ENCODE measurements around the gene IFT122. TPM values are rescaled to one million over a fixed set of nuclear protein-coding genes. Genes with fewer than 3 reads are reported as not detected.
"Not testable (repeated sequence)": the region's sequence is repeated elsewhere in the genome, so short reads cannot be mapped to it uniquely, and the experiment has no call there.

Gene IFT122
- total and polyA plus RNA-seq, 2 donors from 2014 or later: 18.4 to 59.2 TPM

- peak; percentile 29 for FAIRE-seq
These were observed 50.2 kb downstream of the IFT122 start for GRCh38 chr3:129490273-129490675.

GRCh38 chr3:129491077-129491476 lies 51.1 kb downstream of the IFT122 start:
- DNase-seq; H3K4me3 ChIP-seq (ENCODE audit: low read length in 3 of 3); FAIRE-seq; H3K9me3 ChIP-seq (ENCODE audit: control insufficient read depth in 2 of 3, insufficient read depth in 1 of 3, low read length in 3 of 3); intact Hi-C loops (cut with DNase I); H3K4me1 ChIP-seq (ENCODE audit: control insufficient read depth in 2 of 3, insufficient read depth in 2 of 3, low read depth in 1 of 3, low read length in 3 of 3); H3K27me3 ChIP-seq (ENCODE audit: control insufficient read depth, insufficient read depth, low read length): not testable (repeated sequence)
- Histone ChIP-seq H3K36me3 (ENCODE audit: control insufficient read depth in 2 of 3, insufficient read depth in 3 of 3, low read length in 3 of 3) (peaks cover 4 to 12% (median 4%) of the 10 kb centered on the region in 3 donors), H3K9ac (ENCODE audit: low read length in 3 of 3) (peak overlapping the region in 1 of 3 donors; percentile 29), H3K27ac (ENCODE audit: low read depth in 2 of 2, low read length in 2 of 2) (peak overlapping the region in 1 of 2 donors; percentile 34)

More at GRCh38 chr3:129490273-129490675, 50.2 kb downstream of the IFT122 start:
- peak; percentile 81 for TF ChIP-seq CTCF (IDR thresholded peaks at IDR 0.05; ENCODE audit: borderline replicate concordance, extremely low read depth, insufficient read depth)
- intact Hi-C loops (cut with DNase I): no loop called here
- peak overlapping the region; percentile 46 to 71 for H3K27ac ChIP-seq (ENCODE audit: low read depth in 2 of 2, low read length in 2 of 2)
- no peaks in the 10 kb centered on the region for H3K9me3 ChIP-seq (ENCODE audit: control insufficient read depth in 2 of 3, insufficient read depth in 1 of 3, low read length in 3 of 3)
- H3K4me1 ChIP-seq (ENCODE audit: control insufficient read depth in 2 of 3, insufficient read depth in 2 of 3, low read depth in 1 of 3, low read length in 3 of 3): peaks cover 2 to 5% (median 4%) of the 10 kb centered on the region in 3 donors
- peak; percentile 85 to 92 (median 89) for DNase-seq
- no peaks in the 10 kb centered on the region for H3K27me3 ChIP-seq (ENCODE audit: control insufficient read depth, insufficient read depth, low read length)
- peaks cover 4 to 12% (median 4%) of the 10 kb centered on the region in 3 donors for H3K36me3 ChIP-seq (ENCODE audit: control insufficient read depth in 2 of 3, insufficient read depth in 3 of 3, low read length in 3 of 3)
- no peak overlapping the region for H3K4me3 ChIP-seq (ENCODE audit: low read length in 3 of 3)
- peak overlapping the region in 1 of 3 donors; percentile 29 for H3K9ac ChIP-seq (ENCODE audit: low read length in 3 of 3)

GRCh38 chr3:129491794-129492193 lies 51.8 kb downstream of the IFT122 start:
- DNase-seq (no peak), FAIRE-seq (no peak)
- intact Hi-C loops (cut with DNase I): no loop called here
- no peak overlapping the region for H3K9ac ChIP-seq (ENCODE audit: low read length in 3 of 3)
- peaks cover 2 to 7% (median 5%) of the 10 kb centered on the region in 3 donors for H3K4me1 ChIP-seq (ENCODE audit: control insufficient read depth in 2 of 3, insufficient read depth in 2 of 3, low read depth in 1 of 3, low read length in 3 of 3)
- no peaks in the 10 kb centered on the region for H3K27me3 ChIP-seq (ENCODE audit: control insufficient read depth, insufficient read depth, low read length)
- H3K36me3 ChIP-seq (ENCODE audit: control insufficient read depth in 2 of 3, insufficient read depth in 3 of 3, low read length in 3 of 3): peaks cover 2 to 12% (median 4%) of the 10 kb centered on the region in 3 donors
- no peak overlapping the region for H3K4me3 ChIP-seq (ENCODE audit: low read length in 3 of 3)
- no peak overlapping the region for H3K27ac ChIP-seq (ENCODE audit: low read depth in 2 of 2, low read length in 2 of 2)
- H3K9me3 ChIP-seq (ENCODE audit: control insufficient read depth in 2 of 3, insufficient read depth in 1 of 3, low read length in 3 of 3): no peaks in the 10 kb centered on the region
- TF ChIP-seq CTCF (IDR thresholded peaks at IDR 0.05; ENCODE audit: borderline replicate concordance, extremely low read depth, insufficient read depth): no peak

DNA sequence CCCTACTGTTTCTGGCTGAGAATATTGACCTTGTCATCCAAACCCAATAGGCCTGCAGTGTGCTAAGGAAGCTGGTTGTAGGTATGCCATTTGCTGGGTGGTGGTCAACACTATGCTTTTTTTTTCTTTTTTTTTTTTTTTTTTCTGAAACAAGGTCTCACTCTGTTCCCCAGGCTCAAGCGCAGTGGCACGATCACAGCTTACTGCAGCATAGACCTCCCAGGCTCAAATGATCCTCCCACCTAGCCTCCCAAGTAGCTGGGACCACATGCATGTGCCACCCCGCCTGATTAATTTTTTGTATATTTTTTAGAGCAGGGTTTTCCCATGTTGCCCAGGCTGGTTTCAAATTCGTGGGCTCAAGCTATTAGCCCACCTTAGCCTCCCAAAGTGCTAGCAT lies 52.7 kb downstream of the IFT122 start:
- intact Hi-C loops (cut with DNase I): no loop called here
- DNase-seq (no peak), FAIRE-seq (no peak)
- Histone ChIP-seq H3K27ac (ENCODE audit: low read depth in 2 of 2, low read length in 2 of 2) (no peak overlapping the region), H3K9ac (ENCODE audit: low read length in 3 of 3) (no peak overlapping the region), H3K27me3 (ENCODE audit: control insufficient read depth, insufficient read depth, low read length) (no peaks in the 10 kb centered on the region), H3K4me1 (ENCODE audit: control insufficient read depth in 2 of 3, insufficient read depth in 2 of 3, low read depth in 1 of 3, low read length in 3 of 3) (peaks cover 2 to 7% (median 5%) of the 10 kb centered on the region in 3 donors), H3K4me3 (ENCODE audit: low read length in 3 of 3) (no peak overlapping the region), H3K9me3 (ENCODE audit: control insufficient read depth in 2 of 3, insufficient read depth in 1 of 3, low read length in 3 of 3) (no peaks in the 10 kb centered on the region), H3K36me3 (ENCODE audit: control insufficient read depth in 2 of 3, insufficient read depth in 3 of 3, low read length in 3 of 3) (peaks cover 2 to 12% (median 4%) of the 10 kb centered on the region in 3 donors)
- no peak for TF ChIP-seq CTCF (IDR thresholded peaks at IDR 0.05; ENCODE audit: borderline replicate concordance, extremely low read depth, insufficient read depth)
